Vagina (tissue), 2 donors: ENCODE results near the gene GRIK4. TPM values are rescaled to one million over a fixed set of nuclear protein-coding genes. Genes with fewer than 3 reads are reported as not detected.

Source experiments
- DNase-seq, 2 donors: peaks; one replicate each; pipeline ENCODE4 v3.0.0-alpha.2; 2017; ENCODE audit errors: extremely low spot score in 2 of 2
- H3K27ac ChIP-seq: fragments of 200-600 bp; sonication (generic); one replicate; pipeline ENCODE4 v1.5.1; 2019
- H3K27me3 ChIP-seq: fragments of 200-600 bp; sonication (generic); one replicate; pipeline ENCODE4 v1.5.1; 2019
- H3K36me3 ChIP-seq, 2 donors: fragments of 200-600 bp; sonication (generic); one replicate each; pipeline ENCODE4 v1.5.1; 2017 to 2019
- H3K4me1 ChIP-seq: fragments of 200-600 bp; sonication (generic); one replicate; pipeline ENCODE4 v1.5.1; 2019
- H3K4me3 ChIP-seq, 2 donors: fragments of 200-600 bp; sonication (generic); 1 replicate in 1 of 2; 2 replicates in 1 of 2; pipeline ENCODE4 v1.5.1; 2016 to 2019
- H3K9me3 ChIP-seq: fragments of 200-600 bp; sonication (generic); one replicate; pipeline ENCODE4 v1.5.1; 2019
- POLR2A ChIP-seq, 2 donors: fragments of 450-650 bp; IDR thresholded peaks; one replicate each; pipeline ENCODE4 v1.6.1; 2017; ENCODE audit warnings: antibody characterized with exemption in 2 of 2, mild to moderate bottlenecking in 2 of 2, moderate library complexity in 2 of 2
- POLR2AphosphoS5 ChIP-seq, 2 donors: sonication (generic); formaldehyde crosslinking; IDR thresholded peaks; one replicate each; pipeline ENCODE4 v1.9.0; 2017; ENCODE audit warnings: antibody characterized with exemption in 2 of 2, mild to moderate bottlenecking in 2 of 2, low read depth in 1 of 2; ENCODE audit not compliant: insufficient read depth in 1 of 2
- intact Hi-C: fragments of 100-400 bp; cut with DNase I; formaldehyde crosslinking; loops from one replicate; pipeline ENCODE4 v1.15.1; 2023
- total RNA-seq: library from RNA; depleted of rRNA; stranded (reverse); fragments of >200 nt; gene quantifications from one replicate; pipeline ENCODE4 v1.2.3, GENCODE V29; 2016
- TF ChIP-seq, protein P1 (sequence below), 3 experiments: fragments of 450-650 bp in 2 of 3; fragments of 200-600 bp in 1 of 3; sonication (generic) in 1 of 3; IDR thresholded peaks; one replicate each; pipeline ENCODE4 v1.5.1; 2017 to 2019; ENCODE audit warnings: antibody characterized with exemption in 3 of 3, mild to moderate bottlenecking in 2 of 3, moderate library complexity in 2 of 3

Gene GRIK4
- total RNA-seq, 1 donor from 2014 or later = 0.25 TPM

DNA sequence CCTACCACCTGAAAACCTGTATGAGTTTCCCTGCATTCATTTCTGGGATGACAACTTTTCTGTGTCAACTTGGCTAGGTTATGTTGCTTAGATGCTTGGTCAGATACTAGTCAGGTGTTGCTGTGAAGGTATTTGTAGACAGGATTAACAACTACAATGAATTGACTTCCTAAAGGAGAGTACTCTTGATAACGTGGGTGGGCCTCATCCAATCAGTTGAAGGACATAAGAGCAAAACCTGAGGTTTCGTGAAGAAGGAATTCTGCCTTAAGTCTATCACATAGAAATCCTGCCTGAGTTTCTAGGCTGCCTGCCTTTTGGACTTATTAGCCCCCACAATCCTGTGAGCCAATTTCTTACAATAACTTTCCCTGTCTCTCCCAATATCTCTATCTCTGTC lies 431.2 kb downstream of the GRIK4 start:
- Histone ChIP-seq H3K27ac (no peak overlapping the region), H3K9me3 (no peaks in the 10 kb centered on the region), H3K4me1 (no peaks in the 10 kb centered on the region), H3K4me3 (no peak overlapping the region), H3K36me3 (no peaks in the 10 kb centered on the region), H3K27me3 (no peaks in the 10 kb centered on the region)
- no peak for TF ChIP-seq POLR2AphosphoS5 (IDR thresholded peaks at IDR 0.05; ENCODE audit: insufficient read depth in 1 of 2, low read depth in 1 of 2)
- TF ChIP-seq, protein P1, sequence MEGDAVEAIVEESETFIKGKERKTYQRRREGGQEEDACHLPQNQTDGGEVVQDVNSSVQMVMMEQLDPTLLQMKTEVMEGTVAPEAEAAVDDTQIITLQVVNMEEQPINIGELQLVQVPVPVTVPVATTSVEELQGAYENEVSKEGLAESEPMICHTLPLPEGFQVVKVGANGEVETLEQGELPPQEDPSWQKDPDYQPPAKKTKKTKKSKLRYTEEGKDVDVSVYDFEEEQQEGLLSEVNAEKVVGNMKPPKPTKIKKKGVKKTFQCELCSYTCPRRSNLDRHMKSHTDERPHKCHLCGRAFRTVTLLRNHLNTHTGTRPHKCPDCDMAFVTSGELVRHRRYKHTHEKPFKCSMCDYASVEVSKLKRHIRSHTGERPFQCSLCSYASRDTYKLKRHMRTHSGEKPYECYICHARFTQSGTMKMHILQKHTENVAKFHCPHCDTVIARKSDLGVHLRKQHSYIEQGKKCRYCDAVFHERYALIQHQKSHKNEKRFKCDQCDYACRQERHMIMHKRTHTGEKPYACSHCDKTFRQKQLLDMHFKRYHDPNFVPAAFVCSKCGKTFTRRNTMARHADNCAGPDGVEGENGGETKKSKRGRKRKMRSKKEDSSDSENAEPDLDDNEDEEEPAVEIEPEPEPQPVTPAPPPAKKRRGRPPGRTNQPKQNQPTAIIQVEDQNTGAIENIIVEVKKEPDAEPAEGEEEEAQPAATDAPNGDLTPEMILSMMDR (IDR thresholded peaks at IDR 0.05) = no peak
- TF ChIP-seq POLR2A (IDR thresholded peaks at IDR 0.05) = no peak
- DNase-seq = no peak
- intact Hi-C loops = no loop called here

DNA sequence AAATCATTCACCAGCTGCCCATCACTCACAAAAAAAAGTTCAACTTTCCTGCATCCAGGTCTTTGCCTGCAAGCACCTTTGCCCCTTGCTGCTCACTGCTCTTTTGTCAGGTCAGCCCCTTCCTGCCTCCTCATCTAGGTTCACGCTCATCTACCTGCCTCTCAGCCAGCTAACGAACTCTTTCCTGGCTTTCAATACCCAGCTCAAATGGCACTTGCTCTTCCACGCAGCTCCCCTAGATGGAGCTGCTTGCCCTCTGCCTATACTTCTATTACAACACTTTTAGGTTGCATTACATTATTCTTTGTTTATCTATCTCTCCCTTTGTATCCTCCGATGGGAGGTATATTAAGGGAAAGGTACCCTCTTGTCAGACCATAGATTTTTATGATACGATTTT lies 433.5 kb downstream of the GRIK4 start:
- Histone ChIP-seq H3K36me3 (no peaks in the 10 kb centered on the region), H3K9me3 (no peaks in the 10 kb centered on the region), H3K4me3 (no peak overlapping the region), H3K4me1 (no peaks in the 10 kb centered on the region), H3K27ac (no peak overlapping the region), H3K27me3 (no peaks in the 10 kb centered on the region)
- intact Hi-C loops = no loop called here
- TF ChIP-seq, protein P1 (IDR thresholded peaks at IDR 0.05) = no peak
- TF ChIP-seq POLR2AphosphoS5 (IDR thresholded peaks at IDR 0.05; ENCODE audit: insufficient read depth in 1 of 2, low read depth in 1 of 2) (no peak), POLR2A (IDR thresholded peaks at IDR 0.05) (no peak)
- DNase-seq = no peak

DNA sequence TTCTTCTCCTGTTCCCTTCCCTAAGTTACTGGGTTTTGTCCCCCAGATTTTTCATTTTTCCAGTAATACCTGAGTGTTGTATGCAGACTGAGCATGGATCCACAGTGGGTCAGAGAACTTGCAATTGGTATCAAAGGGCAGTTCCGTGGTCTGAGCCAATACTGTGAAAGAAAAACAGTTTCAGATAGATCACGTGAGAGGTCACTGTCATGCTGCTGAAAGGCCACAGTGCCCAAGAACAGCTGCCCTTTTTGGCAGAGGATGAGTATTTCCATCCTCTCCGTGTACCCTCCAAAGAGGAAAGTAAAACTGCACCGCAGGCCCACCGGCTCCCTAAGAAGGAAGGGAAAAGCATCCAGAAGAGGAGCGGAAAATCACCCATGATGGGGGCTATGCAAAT lies 439.3 kb downstream of the GRIK4 start:
- Histone ChIP-seq H3K4me1 (no peaks in the 10 kb centered on the region), H3K9me3 (no peaks in the 10 kb centered on the region), H3K27ac (no peak overlapping the region), H3K36me3 (no peaks in the 10 kb centered on the region), H3K4me3 (no peak overlapping the region), H3K27me3 (no peaks in the 10 kb centered on the region)
- DNase-seq = no peak
- intact Hi-C loops = loop anchor here (10.0 kb wide), 1 partner anchor 436 kb away; the partner anchor contains the start of gene GRIK4
- no peak for TF ChIP-seq POLR2AphosphoS5 (IDR thresholded peaks at IDR 0.05; ENCODE audit: insufficient read depth in 1 of 2, low read depth in 1 of 2)

DNA sequence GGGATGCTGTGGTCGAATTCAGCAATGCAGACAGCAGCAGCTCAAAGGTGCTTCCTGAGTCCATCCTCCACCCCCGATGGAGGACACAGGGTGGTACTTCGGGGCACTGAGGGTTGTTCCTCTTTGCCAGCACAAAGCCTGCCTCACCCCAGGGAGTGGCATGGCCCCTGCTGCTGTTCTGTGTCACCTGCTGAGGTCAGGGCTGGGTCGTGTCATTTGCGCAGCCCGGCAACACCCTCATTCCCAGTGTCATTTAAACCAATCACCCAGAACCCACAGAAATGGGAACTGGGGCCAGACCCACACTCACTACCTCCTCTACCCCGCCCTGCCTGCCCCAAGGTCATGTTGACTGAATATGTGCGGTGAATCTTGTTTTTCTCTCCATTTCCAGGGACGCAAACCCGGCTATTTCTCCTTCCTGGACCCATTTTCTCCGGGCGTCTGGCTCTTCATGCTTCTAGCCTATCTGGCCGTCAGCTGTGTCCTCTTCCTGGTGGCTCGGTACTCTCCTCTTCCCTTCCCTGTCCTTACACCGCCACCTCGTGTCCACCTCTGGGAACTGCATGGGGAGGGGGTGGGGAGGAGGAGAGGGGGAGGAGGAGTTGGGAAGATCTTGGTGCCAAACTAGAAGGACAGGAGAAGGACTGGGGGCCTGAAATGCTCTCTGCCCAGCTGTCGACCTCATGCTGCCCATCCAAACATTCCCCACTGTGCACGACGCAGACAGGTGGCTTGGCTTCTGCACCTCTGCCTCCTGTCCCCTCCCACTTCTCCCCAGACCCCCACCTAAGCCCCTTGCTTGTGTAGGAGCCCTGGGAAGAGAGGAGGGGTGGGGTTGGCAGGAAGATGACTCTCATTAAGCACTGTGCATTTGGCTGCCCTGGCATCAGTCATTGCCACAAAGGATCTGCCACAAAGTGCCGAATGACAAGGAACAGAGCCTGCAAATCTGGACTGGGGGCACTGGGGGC lies 441.2 kb downstream of the GRIK4 start:
- no peaks in the 10 kb centered on the region for H3K27me3 ChIP-seq
- no peak overlapping the region for H3K27ac ChIP-seq
- no peaks in the 10 kb centered on the region for H3K36me3 ChIP-seq
- DNase-seq = no peak
- H3K4me1 ChIP-seq = no peaks in the 10 kb centered on the region
- H3K4me3 ChIP-seq = no peak overlapping the region
- intact Hi-C loops = loop anchor here (10.0 kb wide), 1 partner anchor 438 kb away; the partner anchor contains the start of gene GRIK4
- TF ChIP-seq, protein P1 (IDR thresholded peaks at IDR 0.05) = peak; percentile 37 to 71 (median 46)
- TF ChIP-seq POLR2A (IDR thresholded peaks at IDR 0.05) (no peak), POLR2AphosphoS5 (IDR thresholded peaks at IDR 0.05; ENCODE audit: insufficient read depth in 1 of 2, low read depth in 1 of 2) (no peak)
- no peaks in the 10 kb centered on the region for H3K9me3 ChIP-seq

DNA sequence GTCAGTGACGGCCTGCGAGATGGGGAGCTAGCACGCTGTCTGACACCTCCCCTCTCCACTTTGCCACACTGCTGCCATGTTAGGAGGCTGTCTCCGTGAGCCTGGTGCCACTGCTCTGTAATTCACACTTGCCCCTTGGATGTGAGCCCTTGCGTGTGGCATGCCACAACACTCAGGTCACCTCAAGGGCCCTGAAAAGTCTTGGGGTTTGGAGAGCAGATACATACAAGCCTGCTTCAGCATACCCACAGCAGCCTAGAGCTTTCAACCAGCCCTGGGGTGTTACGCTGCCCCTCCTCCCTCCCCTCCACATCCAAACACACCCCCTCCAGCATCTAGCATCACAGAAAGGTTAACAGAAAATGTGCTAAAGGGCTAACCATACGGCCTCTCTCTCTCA lies 442.8 kb downstream of the GRIK4 start:
- no peaks in the 10 kb centered on the region for H3K4me1 ChIP-seq
- H3K9me3 ChIP-seq = no peaks in the 10 kb centered on the region
- no peak overlapping the region for H3K4me3 ChIP-seq
- H3K27ac ChIP-seq = no peak overlapping the region
- no peaks in the 10 kb centered on the region for H3K27me3 ChIP-seq
- intact Hi-C loops = loop anchor here (10.0 kb wide), 1 partner anchor 440 kb away; the partner anchor contains the start of gene GRIK4
- no peak for DNase-seq
- TF ChIP-seq POLR2A (IDR thresholded peaks at IDR 0.05) = no peak
- no peaks in the 10 kb centered on the region for H3K36me3 ChIP-seq
